CD4-positive, alpha-beta T cell treated with Interleukin-17A for 1 hour (primary cell): Measurements from ENCODE around the gene CMIP.
A peak's percentile ranks its signal among the peaks of the same experiment; 100 is the strongest.
"Not testable (repeated sequence)": the region's sequence is repeated elsewhere in the genome, so short reads cannot be mapped to it uniquely, and the experiment has no call there.

Source experiments
- DNase-seq: peaks from one replicate; pipeline ENCODE4 v3.0.0-alpha.2; 2020

CMIP gene

DNA sequence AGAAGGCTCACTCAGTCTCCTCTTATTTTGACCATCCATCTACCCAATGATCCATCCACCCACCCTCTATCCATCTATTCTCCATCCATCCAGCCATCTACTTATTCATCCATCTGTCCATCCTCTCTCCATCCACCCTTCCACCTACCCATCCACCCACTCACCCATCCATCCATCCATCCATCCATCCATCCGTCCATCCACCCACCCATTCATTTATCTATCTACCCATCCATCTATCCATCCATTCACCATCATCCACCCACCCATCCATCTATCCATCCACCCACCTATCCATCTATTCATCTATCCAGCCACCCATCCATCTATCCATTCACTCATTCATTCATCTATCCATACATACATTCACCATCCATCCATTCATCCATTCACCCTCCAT, 288.7 kb downstream of the CMIP start:
- no peak for DNase-seq

- DNase-seq, result no peak
Measured at GRCh38 chr16:81734632-81735434, 290.2 kb downstream of the CMIP start.

DNA sequence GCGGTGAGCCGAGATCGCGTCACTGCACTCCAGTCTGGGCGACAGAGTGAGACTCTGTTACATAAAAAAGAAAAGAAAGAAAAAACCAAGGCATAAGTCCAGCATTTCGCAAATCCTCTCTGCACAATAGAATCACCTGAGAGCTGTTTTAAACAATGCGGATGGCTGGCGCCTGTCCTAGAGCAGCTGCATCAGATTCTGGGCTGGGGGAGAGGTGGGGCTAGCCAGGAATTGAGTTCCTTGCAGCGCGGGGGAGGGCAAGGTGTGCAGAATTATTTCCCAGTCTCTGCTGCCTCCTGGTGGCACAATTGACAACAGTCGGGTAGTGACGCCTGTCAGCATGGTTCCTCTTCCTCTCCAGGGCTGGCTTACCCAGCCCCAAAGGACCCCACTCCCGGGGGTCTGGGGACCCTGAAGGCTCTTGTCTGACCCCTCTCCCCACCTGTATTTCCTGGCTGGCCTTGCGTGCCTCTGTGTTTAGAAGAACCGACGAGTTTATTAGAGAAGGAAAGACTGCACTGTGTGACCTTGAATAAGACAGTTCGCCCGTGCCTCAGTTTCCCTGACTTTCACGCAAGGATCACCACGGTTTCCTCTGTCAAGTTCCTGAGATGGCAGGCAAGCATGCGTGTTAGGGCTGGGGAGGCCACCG, 293.4 kb downstream of the CMIP start:
- DNase-seq, result peak; percentile 88

GRCh38 chr16:81738783-81739496, 294.3 kb downstream of the CMIP start:
- peak; percentile 27 for DNase-seq

- DNase-seq, result no peak
Measured at GRCh38 chr16:81739503-81739902, 294.9 kb downstream of the CMIP start.

DNA sequence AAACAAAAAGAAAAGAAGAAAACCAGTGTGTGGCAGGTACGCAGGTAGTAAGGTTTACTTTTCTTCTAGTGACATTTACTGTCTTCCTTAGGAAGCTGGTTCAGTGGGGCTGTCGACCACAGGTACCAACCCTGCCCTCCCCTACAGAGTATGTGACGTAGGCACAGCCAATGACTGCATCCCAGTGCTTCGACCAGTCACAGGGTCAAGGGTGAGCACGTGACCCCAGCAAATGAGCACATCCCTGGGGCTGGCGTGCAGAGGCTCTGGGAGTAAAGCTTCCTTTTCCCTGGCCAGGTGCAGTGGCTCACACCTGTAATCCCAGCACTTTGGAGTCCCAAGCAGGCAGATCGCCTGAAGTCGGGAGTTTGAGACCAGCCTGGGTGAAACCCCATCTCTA, 295.6 kb downstream of the CMIP start:
- DNase-seq, result no peak

DNA sequence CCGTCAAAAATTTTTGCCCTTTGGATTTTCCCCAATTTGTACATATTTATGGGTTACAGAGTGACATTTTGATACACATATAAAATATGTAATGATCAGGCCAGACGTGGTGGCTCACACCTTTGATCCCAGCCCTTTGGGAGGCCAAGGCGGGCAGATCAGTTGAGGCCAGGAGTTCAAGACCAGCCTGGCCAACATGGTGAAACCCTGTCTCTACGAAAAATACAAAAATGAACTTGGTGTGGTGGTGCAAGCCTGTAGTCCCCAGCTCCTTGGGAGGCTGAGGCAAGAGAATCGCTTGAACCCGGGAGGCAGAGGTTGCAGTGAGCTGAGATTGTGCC, 296.8 kb downstream of the CMIP start:
- not testable (repeated sequence) for DNase-seq

DNA sequence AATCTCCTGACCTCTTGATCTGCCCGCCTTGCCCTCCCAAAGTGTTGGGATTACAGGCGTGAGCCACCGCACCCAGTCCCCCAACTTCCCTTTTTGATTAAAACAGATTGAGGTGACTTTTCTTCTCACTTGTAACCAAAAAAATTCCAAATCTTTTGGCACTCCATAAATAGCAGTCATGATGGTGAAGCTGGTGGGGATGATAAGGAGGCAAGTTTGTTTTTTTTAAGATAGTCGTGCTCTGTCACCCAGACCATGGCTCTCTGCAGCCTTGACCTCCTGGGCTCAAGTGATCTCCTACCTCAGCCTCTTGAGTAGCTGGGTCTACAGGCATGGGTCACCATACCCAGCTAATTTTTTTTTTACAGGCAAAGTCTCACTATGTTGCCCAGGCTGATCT, 299.8 kb downstream of the CMIP start:
- DNase-seq, result no peak

DNA sequence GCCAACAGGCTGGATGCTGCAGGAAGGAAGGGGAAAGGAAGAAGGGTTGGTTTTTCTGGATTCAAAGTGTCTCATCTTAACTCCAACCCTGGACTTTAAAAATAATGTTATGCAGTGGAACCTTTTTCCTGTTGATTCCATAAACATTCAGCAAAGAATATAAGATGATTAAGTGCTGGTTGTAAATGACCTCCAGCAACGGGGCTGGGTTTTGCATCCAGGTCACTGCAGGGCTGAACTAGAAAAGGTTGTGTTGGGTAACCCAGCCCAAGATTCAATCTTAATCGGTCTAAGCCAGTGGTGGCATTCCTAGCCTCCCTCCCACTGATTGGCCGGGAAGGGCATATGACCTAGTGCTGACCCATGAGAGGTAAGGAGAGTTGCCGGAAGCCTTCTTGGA, 300.3 kb downstream of the CMIP start:
- DNase-seq, result no peak

- peak; percentile 80 for DNase-seq
Measured at GRCh38 chr16:81745704-81746558, 301.3 kb downstream of the CMIP start.

- no peak for DNase-seq
Measured at GRCh38 chr16:81746566-81746965, 302.0 kb downstream of the CMIP start.

DNA sequence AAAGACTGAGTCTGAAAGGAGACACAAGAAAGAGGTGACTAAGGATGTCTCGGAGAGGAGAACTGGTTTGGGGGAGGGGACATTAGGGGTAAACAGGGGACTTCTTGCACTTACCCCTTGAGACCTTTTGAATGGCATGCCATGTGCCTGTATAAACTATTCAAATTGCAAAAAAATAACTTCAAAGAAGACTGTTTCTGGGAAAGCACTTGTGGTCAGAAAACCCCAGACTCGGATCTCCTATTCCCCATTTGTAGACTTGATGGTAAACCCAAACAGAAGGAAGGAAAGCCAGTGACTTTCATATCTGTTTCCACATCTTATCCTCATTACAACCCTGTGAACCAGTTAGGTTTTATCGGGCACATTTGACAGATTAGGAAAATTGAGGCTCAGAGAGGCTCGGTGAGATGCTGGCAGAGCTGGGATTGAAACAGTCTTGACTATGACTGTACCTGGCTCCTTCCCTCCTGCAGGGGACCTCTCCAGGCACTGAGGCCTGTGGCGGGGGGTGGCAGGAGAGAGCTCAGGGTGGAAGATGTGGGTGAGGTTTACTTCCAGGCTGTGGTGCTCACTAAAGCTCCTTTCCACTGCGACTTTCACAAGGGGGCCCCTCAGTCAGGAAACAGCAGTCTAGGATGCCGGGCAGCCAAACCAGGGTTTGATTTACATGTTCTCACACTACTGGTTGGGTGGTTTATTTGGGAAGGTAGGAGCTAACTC, 304.0 kb downstream of the CMIP start:
- DNase-seq, result no peak

DNA sequence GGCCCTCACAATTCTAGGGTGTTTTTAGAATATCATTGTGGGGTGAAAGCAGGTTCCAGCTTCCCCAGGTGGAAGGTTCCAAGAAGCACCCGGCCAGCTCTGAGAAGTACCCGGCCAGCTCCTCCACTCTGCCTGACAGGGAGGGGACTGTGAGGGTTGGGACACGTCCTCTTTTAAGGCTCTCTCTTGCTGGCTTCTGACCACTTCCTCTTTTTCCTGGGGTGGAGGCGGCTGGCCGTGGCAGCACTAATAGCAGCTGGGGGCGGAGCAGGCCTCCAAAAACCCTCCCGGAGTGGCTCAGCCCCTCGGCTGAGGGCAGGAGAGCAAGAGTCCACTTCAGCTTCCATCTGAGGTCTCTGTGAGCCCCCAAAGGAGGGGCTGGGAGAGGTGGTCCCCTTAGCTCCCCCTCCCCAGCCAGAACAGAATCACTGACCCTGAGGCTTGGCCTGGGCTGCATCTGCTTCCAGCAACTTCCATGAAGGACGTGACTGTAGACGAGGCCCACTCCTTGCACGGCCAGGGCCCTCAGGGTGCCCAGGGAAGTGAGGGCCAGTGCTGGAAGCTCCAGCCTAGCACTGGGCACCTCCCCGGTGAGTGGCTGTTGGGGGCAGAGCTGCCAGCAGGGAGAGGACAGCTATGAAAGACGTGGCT, 307.7 kb downstream of the CMIP start:
- peak; percentile 24 for DNase-seq

DNA sequence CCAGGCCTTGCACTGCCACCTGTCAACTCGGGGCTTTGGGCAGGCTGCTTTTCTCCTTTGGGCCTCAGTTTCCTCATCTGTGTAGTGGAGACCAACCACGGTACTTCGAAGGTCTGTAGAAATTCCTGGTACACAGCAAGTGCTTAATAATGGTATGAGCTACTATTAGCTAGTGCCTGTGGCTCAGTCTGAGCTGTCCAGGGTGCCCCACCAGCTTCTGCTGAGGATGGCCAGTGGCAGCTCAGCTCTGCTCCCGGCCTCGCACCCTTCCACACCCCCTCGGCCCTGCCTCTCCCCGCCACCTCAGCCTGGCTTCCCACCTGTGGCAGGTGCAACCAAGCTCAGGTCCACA, 308.2 kb downstream of the CMIP start:
- no peak for DNase-seq

- no peak for DNase-seq
Measured at GRCh38 chr16:81754858-81755257, 310.2 kb downstream of the CMIP start.

DNA sequence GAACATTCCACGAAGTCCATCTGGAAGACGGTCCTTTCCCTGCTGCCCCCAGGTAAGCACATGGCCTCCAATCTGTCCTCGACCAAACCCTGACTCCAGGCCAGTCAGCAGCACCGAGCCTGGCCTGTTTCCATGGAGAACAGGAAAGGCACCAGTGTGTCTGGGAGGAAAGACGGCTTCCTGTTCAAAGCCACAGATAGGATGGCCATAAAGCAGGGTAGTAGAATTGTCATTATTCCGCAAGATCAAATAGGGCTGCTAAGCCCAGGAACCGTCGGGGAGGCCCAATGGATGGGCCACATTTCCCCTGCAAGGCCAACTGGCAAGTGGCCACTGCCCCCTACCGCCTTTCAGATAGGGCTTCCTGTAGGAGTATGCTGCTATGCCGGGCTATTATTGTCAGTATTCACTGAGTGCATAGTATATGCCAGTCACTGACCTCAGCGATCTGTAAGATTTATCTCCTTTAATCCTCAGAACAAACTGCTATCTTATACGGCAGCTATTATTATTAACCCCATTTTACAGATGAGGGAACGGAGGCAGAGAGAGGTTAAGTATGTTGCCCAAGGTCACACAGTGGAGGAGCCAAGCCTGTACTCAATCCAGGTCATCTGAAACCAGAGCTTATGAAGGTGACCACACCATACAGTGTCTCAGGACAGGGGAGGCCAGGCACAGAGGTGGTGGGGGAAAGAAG, 311.5 kb downstream of the CMIP start:
- no peak for DNase-seq

GRCh38 chr16:81756615-81757356, 312.2 kb downstream of the CMIP start:
- DNase-seq, result no peak

DNA sequence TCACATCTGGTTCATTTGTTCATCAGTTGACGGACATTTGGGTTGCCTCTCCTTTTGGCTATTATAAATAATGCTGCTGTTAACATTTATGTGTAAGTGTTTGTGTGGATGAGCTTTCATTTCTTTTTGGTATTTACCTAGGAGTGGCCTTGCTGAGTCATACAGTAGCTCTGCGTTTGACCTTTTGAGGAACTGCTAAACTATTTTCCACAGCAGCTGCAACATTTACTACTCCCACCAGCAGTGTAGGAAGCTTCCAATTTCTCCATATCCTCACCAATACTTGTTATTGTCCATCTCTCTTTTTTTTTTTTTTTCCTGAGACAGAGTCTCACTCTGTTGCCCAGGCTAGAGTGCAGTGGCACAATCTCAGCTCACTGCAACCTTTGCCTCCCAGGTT, 313.8 kb downstream of the CMIP start:
- no peak for DNase-seq
